NCI-H510A (cell line): Measurements from ENCODE around the gene NOL4L.
"Not testable (repeated sequence)": the region's sequence is repeated elsewhere in the genome, so short reads cannot be mapped to it uniquely, and the experiment has no call there.

Source experiments
- DNase-seq: peaks from one replicate; lab custom pipeline; 2025; lab: John Stamatoyannopoulos, UW

NOL4L gene

DNA sequence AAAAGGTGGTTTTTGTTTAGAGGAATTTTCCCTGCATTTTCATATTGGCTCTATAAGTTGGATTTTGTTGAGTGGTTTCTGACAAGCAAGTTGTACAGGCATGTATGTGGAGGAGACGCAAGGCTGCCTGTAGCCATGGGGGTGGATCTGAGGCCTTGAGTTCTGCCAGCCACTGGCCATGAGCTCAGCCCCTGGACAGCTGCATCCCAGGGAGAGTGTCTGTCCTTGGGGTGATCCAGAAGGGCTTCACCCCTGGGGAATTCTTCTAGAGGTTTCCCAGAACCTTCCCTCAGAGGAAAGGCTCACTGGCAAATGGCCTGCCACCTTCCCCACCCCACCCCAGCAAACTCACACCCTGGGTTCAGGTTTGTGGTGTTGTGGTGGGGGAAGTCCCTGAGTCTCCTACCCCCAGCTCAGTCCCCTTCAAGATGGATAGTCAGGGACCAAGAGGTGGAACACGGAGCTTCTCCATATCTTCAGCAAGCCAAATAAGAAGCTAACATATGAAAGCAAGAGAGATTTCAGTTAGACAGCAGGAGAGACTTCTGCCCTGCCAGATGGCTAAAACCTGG is 11.6 kb upstream of the NOL4L start:
- no peak for DNase-seq

DNA sequence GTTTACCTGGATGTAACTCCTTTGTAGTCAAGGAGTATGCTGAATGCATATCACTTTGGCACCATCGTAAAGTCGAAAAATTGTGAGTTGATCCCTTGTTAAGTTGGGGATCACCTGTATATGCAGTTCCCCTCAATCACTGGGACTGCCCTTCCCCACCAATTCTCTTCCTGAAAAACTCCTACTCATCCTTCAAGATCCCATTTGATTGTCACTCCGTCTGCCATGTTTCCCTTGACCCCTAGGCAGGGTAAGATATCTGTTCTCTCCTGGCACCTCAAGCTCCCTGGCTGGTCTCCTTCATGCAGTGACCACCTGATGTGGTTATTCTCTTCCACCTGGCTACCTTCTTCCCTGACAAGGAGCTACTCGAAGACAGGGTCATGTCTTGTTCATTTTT is 10.0 kb upstream of the NOL4L start:
- no peak for DNase-seq

DNA sequence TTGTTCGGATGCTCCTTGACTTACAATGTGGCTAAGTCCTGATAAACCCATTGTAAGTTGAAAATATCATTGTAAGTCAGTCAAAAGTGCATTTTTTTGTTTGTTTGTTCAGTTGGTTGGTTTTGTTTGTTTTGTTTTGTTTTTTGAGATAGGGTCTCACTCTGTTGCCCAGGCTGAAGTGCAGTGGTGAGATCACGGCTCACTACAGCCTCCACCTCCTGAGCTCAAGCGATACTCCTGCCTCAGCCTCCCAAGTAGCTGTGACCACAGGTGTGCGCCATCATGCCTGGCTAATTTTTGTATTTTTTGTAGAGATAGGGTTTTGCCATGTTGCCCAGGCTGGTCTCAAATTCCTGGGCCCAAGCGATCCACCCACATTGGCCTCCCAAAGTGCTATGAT is 9.5 kb upstream of the NOL4L start:
- DNase-seq, result not testable (repeated sequence)

DNA sequence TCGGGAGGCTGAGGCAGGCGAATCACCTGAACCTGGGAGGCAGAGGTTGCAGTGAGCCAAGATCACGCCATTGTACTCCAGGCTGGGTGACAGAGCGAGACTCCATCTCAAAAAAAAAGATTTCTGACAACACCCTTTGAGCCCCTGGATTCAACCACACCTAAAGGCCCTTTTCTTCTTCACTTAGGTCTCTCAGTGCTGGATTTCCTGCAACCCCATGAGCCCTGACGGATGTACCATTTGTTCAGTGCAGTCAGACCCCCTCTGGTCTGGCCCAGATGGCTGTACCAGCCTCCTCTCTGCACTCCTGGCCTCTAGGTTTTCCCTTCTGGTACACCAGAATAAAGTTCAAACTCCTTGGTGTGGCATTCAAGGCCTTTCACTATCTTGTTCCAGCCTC is 9.1 kb upstream of the NOL4L start:
- DNase-seq, result no peak

DNA sequence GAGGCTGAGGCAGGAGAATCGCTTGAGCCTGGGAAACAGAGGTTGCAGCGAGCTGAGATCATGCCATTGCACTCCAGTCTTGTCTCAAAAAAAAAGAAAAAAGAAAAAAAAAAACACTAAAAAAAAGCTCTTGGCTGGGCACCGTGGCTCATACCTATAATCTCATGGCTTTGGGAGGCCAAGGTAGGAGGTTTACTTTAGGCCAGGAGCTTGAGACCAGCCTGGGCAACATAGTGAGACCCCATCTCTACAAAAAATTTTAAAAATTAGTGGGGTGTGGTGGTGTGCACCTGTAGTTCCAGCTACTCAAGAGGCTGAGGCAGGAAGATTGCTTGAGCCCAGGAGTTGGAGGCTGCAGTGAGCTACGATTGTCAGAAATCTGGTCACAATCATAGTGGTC is 7.5 kb upstream of the NOL4L start:
- DNase-seq, result not testable (repeated sequence)

DNA sequence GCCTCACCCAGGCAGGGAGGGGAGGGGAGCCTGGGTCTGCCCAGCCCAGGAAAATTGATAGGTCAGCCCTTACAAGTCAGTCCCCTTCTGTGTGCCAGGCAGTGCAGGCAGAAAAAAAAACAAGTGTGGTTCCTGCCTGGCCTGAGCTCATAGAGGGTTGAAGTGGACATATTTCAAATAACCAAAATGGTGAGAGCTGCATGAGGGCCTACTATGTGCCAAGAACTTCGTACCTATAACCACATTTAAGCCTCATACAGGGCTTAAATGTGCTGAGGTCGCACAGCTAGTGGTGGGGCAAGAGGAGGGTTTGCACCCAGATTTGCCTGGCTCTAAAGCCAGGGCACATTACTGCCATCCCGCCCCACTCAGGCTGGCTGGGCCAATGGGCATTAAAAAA is 6.9 kb upstream of the NOL4L start:
- DNase-seq, result no peak

DNA sequence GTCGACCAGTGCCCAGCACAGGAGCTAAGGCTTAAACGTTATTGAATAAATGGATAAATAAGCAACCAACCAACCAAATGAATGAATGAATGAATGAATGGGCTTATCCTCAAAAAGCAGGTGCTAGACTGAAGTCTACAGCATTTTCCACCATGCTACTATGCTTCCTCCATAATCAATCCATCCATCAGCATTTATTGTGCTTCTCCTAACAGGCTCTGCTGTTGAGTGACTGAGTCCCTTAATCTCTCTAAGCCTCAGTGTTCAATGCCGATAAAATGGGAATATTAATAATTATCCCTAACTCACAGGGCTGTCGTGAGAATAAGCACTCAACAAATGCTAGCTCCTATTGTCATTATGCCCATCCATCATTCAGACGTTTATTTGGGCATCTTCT is 4.6 kb upstream of the NOL4L start:
- no peak for DNase-seq

DNA sequence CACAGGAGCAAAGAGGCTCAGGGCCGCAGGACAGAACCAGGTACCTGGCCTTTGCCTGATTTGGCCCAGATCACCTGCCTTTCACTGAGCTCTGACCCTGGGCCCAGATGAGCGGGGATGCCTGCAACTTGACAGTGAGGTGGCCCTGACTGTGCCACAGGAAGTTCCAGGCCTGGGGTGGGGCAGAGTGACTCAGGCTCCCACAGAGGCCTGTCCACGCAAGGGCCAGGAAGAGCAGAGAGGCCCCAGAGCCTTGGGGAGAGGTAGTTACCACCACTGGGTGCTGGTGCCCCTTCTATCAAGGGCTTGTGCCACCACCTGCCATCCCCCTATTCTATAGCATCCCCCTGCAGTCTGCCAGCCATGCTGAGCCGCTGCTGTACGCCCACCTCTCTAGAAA is 4.1 kb upstream of the NOL4L start:
- no peak for DNase-seq

DNA sequence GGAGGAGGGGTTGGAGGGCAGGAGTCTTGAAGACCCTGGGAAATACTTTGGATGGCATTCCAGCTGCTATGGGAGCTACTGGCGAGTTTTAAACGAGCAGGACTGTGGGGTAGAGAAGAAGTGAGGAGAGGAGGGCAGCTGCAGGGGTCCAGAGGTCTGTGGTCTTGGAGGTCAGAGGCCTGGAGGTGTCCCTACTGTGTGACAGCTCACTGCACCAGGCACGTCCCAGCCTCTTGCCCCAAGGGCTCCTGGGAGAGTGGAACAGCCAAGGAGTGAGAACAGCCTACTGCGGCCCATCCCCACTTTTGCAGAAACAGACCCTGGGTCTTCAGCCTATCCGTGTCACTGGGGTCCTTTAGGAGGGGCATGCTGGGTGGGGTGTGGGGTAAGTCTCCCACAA is 2.9 kb upstream of the NOL4L start:
- DNase-seq, result no peak

DNA sequence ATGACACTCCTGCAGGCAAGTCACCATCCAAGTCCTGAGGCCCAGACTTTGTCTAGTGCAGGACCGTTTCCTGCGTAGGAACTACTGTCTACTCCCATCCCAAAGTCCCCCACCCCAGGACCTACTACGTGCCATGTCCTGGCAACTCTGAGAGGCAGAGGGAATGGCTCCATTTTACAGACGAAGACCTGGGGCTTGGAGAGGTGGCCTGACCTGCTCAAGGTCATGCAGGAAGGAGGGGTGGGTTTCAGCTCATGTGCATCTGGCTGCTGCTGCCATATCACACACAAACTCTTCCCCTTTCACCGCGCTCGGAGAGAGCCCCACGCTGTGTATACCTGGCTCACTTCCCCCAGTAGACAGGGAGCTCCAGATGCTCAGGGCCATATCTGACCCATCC is 1.2 kb upstream of the NOL4L start:
- DNase-seq, result no peak

DNA sequence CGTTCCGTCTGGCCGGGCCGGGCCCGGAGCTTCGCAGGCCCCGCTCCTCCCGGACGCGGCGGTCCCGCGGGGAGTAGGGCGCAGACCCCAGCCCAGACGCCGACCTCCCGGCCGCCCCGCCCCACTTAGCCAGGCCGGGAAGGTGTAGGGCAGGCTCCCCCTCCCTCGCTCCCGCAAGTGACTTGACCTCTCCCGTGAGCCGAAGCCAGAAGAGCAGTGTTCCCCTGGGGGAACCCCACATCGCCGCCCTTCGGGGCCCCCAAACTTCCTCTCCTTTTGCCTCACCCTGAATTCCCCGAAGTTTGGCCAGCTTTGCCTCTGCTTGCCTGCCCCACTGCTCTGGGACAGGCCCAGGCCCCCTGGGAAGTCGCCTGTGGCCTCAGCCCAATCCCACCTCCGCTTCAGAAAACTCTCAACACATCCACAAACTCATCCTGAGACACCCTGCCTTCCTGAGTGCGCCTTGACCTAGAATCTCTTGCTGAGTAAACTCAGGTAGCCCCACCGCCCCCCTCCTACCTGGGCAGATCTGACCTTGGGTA is 524 bp upstream of the NOL4L start:
- no peak for DNase-seq

DNA sequence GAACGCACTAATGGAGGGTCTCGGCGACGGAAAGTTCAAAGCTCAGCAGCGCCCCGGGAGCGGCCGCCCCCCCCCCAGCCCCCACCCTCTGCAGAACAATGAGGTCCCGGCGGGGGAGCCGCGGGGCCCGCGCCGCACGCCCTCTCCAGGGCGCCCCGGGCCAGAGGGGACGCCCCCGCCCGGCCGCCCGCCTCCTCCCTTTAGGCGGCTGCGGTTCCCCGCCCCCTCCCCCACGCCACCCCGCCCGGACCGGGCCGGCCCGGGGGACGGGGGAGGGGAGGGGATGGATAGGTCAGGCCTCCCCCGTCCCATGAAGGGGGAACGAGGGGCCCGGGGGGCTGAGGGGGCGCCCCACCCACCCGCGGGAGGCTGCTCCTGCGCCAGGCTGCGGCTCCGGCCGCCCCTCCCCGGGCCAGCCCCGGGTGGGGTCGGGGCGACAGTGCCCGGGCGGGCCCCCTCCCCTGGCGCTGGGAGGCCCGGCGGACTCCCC is 1.5 kb downstream of the NOL4L start:
- DNase-seq, result no peak

DNA sequence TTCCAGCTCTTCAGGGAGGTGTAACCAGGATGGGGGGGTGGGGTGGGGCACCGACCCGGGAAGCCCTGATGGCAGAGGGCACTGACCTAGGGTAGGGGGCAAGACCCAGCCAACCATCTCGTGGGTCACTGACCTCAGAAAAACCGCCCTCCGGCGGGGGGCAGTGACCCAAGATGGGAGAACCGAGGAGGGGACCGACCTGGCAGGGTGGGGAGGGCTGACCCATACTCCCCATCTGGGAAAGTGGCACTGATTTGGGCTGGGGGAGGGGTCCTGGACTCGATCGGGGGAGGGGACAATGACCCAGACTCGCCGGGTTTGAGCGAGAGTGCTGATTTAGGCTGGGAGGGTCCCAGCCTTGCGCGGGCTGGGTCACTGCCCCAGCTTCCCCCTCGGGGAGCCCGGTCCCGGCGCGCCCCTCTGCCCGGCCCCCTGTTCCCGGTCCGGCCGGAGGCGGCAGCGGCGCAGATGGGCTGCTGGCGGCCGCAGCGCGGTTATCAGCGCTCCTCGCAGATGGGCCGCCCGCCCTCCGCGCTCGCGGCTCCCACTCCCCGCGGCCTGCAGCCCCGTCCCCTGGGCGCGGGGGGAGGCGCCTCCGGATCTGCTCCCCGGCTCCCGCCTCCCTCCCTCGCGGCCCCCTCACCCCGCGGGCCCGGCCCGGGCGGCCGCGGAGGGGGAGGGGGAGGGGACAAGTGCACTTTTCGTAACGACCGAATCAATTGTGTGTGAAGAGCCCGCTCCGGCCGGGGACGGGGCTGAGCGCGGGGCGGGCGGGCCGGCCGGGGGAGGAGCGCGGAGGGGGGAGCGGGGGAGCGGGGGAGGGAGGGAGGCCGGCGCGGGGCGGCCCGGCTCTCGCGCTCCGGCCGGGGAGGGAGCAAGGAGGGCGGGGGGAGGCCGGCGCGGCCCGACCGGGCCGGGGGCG is 2.2 kb downstream of the NOL4L start:
- DNase-seq, result no peak

DNA sequence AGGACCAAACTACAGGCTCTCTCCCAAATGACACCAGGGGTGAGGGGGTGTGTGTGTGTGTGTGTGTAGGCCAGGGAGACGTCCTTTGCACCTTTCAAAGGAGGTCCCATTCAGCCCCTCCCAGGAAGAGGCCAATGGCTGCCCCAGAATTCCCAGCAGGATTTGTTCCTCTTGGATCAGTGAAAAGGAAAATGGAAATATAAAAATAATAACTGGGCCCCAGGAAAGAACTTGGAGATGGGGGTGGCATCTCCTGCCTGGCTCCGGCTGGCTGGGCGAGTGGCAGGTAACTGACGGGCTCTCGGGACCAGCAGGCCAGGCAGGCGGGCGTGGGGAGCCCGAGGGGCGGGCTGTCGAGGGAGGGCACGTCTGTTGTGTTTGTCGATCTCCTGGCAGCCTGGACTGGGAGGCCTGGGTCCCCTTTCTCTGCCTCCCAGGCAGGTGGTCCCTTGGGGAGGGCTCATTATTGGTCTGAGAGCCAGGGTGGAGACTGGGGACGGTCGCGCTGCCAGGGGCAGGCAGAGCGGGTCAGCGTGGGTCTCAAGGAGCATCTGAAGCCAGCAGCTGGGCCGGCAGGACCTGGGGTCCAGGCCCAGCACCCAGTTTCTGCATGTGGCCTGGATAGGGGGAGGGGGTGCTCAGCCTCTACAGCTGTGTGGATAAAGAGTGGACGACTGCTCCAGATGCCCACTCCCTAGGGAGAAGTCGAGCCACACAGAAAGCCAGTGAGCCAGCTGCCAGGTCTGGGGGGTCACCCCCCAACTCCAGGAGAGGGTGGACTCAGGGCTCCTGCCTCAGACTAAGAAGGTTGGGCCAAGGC is 3.1 kb downstream of the NOL4L start:
- DNase-seq, result no peak

DNA sequence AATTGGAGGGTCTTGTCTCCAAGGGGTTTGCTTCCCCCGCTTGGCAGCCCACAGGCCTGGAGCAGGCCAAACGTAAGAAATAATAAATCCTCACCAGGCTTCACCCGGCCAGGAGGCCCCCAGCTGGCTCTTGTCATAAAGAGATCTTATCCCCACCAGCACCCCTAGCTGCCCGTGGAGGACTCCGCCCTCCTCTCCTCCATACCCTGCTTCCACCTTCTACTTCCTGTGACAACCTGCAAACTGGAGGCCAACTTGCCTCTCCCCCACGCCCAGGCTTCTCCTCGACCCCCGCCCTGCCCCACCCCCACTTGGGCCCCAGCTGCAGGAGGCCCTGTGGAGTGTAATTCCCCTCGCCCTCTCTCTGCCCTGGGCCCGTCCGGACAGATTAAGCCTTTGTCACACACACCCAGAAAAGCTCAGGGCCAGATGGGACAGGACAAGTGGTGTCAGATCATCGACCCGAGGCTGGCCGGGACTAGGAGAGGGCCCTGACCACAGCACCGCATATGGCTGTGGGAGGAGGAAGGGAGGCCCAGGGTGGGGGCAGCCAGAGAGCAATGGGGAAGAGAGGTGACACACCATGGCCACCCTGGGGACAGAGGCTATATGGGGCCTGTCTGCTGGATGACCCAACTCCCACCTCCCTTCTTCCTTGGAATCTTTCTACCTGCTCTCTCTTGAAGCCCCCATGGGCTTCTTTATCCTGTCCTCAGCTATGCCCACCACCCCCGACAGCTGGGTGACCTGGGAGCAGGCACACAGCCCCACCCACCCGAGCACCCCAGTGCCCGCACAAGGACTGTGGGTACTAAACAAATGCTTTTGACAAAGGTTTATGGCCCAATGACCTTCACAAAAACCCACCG is 3.9 kb downstream of the NOL4L start:
- DNase-seq, result no peak

DNA sequence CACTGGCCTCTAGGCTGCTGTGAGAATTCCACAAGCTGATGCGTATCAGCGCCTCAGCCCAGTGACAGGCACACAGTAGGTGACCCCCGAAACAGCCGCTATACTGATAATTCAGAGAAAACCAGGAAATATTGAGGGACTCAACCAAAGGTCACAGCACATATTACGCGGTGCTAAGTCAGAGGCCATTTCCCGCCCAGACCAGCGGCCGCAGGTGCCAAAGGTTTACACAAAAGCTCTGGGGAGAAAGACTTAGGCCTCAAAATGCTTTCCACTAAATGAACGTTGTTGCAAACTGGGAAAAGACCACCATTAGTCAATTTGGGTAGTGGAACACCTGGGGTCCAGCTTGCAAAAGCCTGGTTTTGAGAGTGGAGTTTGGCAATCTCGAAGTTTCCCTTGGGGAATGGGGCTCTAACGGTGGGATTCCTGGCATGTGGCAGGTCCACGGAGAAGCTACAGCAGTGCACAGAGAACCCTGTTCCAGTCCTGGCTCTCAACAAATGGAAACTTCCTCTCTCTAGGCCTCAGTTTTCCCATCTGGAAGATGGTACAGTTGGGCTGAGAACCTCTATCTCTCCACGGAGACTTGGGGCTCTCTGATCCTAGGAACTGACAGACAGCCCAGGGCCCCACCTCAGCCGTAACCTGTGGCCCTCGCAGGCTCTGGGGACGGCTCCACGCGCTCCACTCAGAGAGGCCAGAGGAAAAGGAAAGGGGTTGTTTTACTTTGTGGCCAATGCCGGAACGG is 4.7 kb downstream of the NOL4L start:
- DNase-seq, result no peak

DNA sequence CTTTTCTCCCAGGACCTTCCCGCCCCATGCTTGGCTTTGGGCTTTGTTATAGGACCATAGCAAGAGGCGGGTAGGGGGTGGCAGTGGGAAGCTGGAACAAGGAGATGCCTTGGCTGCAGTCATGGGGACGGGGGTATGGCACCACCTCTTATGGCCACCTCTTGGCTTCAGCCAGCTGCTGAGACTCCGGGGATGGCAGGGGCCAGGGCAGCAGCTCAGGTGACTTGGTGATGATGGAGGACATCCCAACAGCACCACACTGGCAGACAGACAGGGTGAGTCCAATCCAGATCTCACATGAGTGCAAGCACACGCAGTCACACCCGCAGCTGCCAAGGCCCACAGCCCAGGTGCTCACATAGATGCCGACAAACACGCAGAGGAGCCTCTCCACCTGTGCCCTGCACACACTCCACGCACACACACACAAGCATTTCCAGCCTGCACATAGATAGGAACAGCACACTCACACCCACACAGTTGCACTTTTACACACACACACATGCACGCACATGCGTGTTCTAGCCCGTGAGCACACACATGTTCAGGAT is 6.2 kb downstream of the NOL4L start:
- no peak for DNase-seq

DNA sequence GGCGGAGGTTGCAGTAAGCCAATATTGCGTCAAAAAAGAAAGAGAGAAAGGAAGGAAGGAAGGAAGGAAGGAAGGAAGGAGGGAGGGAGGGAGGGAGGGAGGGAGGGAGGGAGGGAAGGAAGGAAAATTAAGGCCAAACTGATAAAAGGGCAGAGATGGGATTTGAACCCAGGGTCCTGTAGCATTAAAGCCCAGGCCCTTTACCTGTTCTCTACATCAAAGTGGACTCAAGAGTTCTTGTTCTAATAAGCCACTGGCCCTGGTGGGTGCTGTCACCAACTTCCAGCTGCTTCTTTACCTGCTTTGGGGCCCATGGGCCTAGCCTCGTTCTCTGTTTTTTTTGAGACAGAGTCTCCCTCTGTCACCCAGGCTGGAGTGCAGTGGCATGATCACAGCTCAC is 7.1 kb downstream of the NOL4L start:
- not testable (repeated sequence) for DNase-seq

DNA sequence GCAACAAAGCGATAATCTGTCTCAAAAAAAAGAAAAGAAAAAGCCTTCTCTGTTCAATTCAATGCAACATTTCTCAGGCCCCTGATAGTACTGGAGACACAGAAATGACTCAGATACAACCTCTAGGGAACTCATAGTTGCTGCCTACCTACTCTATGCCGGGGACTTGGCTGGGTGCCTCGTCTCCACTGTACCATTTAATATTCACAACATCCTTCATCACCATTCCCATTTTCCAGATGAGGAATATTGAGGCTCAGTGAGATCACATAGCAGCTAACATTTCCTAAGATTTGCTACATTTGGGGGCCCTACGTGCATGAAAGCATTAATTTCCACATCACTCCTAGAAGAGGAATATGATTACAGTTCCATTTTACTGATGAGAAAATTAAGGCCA is 7.5 kb downstream of the NOL4L start:
- no peak for DNase-seq

DNA sequence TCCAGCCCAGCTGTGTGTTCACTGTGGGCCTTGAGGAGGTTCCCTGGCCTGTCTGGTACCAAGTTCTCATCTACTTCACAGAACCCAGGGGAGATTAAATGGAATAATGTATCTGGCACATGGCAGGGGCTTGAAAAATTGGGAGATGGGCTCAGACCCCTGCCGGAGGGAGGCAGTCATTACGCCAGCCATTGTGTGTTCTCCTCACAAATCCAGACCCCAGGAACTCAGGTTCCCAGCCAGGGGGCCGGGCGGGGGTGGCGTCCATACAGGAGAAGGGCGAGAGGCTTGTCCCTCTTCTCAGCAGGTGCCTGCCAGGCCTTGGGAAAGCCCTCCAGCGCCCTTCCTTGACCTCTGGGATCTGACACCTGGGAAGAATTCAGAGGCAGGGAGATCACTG is 8.1 kb downstream of the NOL4L start:
- DNase-seq, result no peak
